GM12878 (cell line): ENCODE measurements around the gene VTA1. TPM values are rescaled to one million over a fixed set of nuclear protein-coding genes. Genes with fewer than 3 reads are reported as not detected.
"Not testable (repeated sequence)": the region's sequence is repeated elsewhere in the genome, so short reads cannot be mapped to it uniquely, and the experiment has no call there.

Experiments used
- ATAC-seq: fragments of 200-7000 bp; cut with Tn5 transposase; 3 replicates; pipeline ENCODE4 v1.9.1; 2020; ENCODE audit warnings: mild to moderate bottlenecking, moderate library complexity
- BruUV-seq: library from RNA; stranded (reverse); fragments of 400-500 nt; replicated peaks from 2 replicates; lab custom pipeline; 2021; lab: Mats Ljungman, UMichigan
- CTCF ChIA-PET: fragments of 300-600 bp; sonication (Branson Sonifier 250); formaldehyde crosslinking; extraction: SDS; loops from one replicate; lab custom pipeline; 2021; ENCODE audit warnings: inconsistent platforms; lab: Yijun Ruan, JAX
- POLR2A ChIA-PET: fragments of 350-600 bp; formaldehyde crosslinking; extraction: SDS; loops from one replicate; lab custom pipeline; 2021; ENCODE audit warnings: inconsistent platforms; lab: Charles Lee
- RAD21 ChIA-PET: fragments of 300-600 bp; sonication (Branson Sonifier 250); formaldehyde crosslinking; loops from one replicate; lab custom pipeline; 2023; ENCODE audit warnings: antibody characterized with exemption; ENCODE audit not compliant: unreplicated experiment; lab: Charles Lee
- SMC1A ChIA-PET: fragments of 300-600 bp; sonication (Branson Sonifier 250); formaldehyde crosslinking; loops from one replicate; lab custom pipeline; 2023; ENCODE audit not compliant: unreplicated experiment, uncharacterized antibody; lab: Charles Lee
- DNase-seq: peaks from one replicate; pipeline ENCODE4 v3.0.0-alpha.2; 2011; ENCODE audit warnings: low read depth, low spot score
- FAIRE-seq: peaks from 3 replicates; lab custom pipeline; 2011; peaks lifted over from hg19 to GRCh38; lab: Jason Lieb, UNC
- H2AFZ ChIP-seq: 2 replicates; pipeline ENCODE4 v1.6.0; 2011; ENCODE audit warnings: low read depth, low read length, control low read depth; ENCODE audit not compliant: control insufficient read depth
- H3K27ac ChIP-seq: 2 replicates; pipeline ENCODE4 v1.5.1; 2011; ENCODE audit warnings: control low read depth; ENCODE audit not compliant: control insufficient read depth, insufficient read depth
- H3K27me3 ChIP-seq, 2 experiments: replicated peaks in 1 of 2; 2 replicates each; pipeline versions ENCODE4 v1.6.0 to v1.6.1; 2011; ENCODE audit warnings: low read length in 1 of 2; ENCODE audit not compliant: control insufficient read depth in 2 of 2, insufficient read depth in 2 of 2
- H3K36me3 ChIP-seq, 2 experiments: 2 replicates each; pipeline ENCODE4 v1.5.1; 2011; ENCODE audit warnings: low read length in 1 of 2; ENCODE audit not compliant: control insufficient read depth in 2 of 2, insufficient read depth in 2 of 2
- H3K4me1 ChIP-seq: 2 replicates; pipeline ENCODE4 v1.6.1; 2011; ENCODE audit warnings: mild to moderate bottlenecking, low read length, moderate library complexity, mixed read lengths; ENCODE audit not compliant: control insufficient read depth, insufficient read depth
- H3K4me2 ChIP-seq: 2 replicates; pipeline ENCODE4 v1.6.0; 2011; ENCODE audit warnings: control low read depth; ENCODE audit not compliant: control insufficient read depth, insufficient read depth
- H3K4me3 ChIP-seq: fragments of 200-600 bp; sonication (generic); 2 replicates; pipeline ENCODE4 v1.5.1; 2016
- H3K79me2 ChIP-seq: 2 replicates; pipeline ENCODE4 v1.6.0; 2011; ENCODE audit warnings: low read length; ENCODE audit not compliant: control insufficient read depth, insufficient read depth
- H3K9ac ChIP-seq: 2 replicates; pipeline ENCODE4 v1.8.0; 2011; ENCODE audit warnings: low read length, control low read depth, mixed read lengths; ENCODE audit not compliant: control insufficient read depth, insufficient read depth
- H3K9me3 ChIP-seq: replicated peaks from 3 replicates; pipeline ENCODE4 v1.5.1; 2011; ENCODE audit warnings: mild to moderate bottlenecking, low read length; ENCODE audit not compliant: control insufficient read depth, insufficient read depth
- H4K20me1 ChIP-seq: 2 replicates; pipeline ENCODE4 v1.6.0; 2011; ENCODE audit not compliant: control insufficient read depth, insufficient read depth
- RAD21 ChIP-seq: IDR thresholded peaks from 2 replicates; pipeline ENCODE4 v1.6.1; 2011; ENCODE audit warnings: mild to moderate bottlenecking, low read depth, low read length, moderate library complexity; ENCODE audit not compliant: insufficient read depth
- SMC3 ChIP-seq: IDR thresholded peaks from 2 replicates; pipeline ENCODE4 v1.6.1; 2011; ENCODE audit warnings: low read length, improper control_type of control experiment, borderline replicate concordance
- SREBF2 ChIP-seq: IDR thresholded peaks from 2 replicates; pipeline ENCODE4 v1.6.1; 2012; ENCODE audit warnings: mild to moderate bottlenecking, low read length
- WGBS: methylation state at CpG from one replicate; pipeline ENCODE4 v1.1.6; 2016; ENCODE audit warnings: low lambda C conversion rate; ENCODE audit not compliant: insufficient replicate concordance, insufficient coverage; ENCODE audit errors: missing lambda C conversion rate; 5-methylcytosine and 5-hydroxymethylcytosine counted together
- in situ Hi-C: fragments of 300-500 bp; cut with MboI; formaldehyde crosslinking; loops from 9 replicates; pipeline ENCODE4 v1.14.3; 2018; ENCODE audit warnings: mixed read lengths
- intact Hi-C: fragments of 100-400 bp; cut with micrococcal nuclease; formaldehyde crosslinking; loops from one replicate; pipeline ENCODE4 v1.14.2; 2022; ENCODE audit not compliant: unreplicated experiment
- polyA plus RNA-seq, 11 experiments: library from polyadenylated mRNA; depleted of rRNA in 4 of 11; unstranded in 6 of 11; stranded (reverse) in 5 of 11; fragments of >200 nt; fragmentation: Nextera tagmentation in 4 of 11; fragmentation: Illumina TruSeq in 1 of 11; extraction: Ambion mirVana in 4 of 11; extraction: Trizol in 1 of 11; gene quantifications; 1 replicate in 1 of 11; 2 replicates in 10 of 11; pipeline versions ENCODE4 v1.2.1 to v1.2.3, GENCODE V29; 2011 to 2016; ENCODE audit warnings: inconsistent platforms in 2 of 11, missing spikeins in 2 of 11, low read depth in 1 of 11
- total RNA-seq, 4 experiments: library from RNA; depleted of rRNA in 3 of 4; stranded (reverse); fragments of >200 nt in 3 of 4; fragmentation: Illumina TruSeq in 1 of 4; extraction: Trizol in 1 of 4; gene quantifications; 2 replicates each; pipeline versions ENCODE4 v1.2.1 to v1.2.3, GENCODE V29; 2013 to 2021
- TF ChIP-seq, protein P1 (sequence below), 3 experiments: IDR thresholded peaks in 2 of 3; conservative IDR thresholded peaks in 1 of 3; 2 replicates each; pipeline ENCODE4 v1.5.1; 2011; ENCODE audit warnings: low read depth in 3 of 3, low read length in 3 of 3, mild to moderate bottlenecking in 3 of 3, control low read depth in 2 of 3, moderate library complexity in 2 of 3, inconsistent platforms in 1 of 3, mixed read lengths in 1 of 3; ENCODE audit not compliant: control insufficient read depth in 2 of 3, insufficient read depth in 1 of 3; ENCODE audit errors: extremely low read depth in 1 of 3

Gene VTA1
- total and polyA plus RNA-seq, 10 of the 15 experiments (the other 5 are each of a cell fraction or from before 2014, with no cell fraction given), result 48.3 to 126 (median 90.7) TPM

DNA sequence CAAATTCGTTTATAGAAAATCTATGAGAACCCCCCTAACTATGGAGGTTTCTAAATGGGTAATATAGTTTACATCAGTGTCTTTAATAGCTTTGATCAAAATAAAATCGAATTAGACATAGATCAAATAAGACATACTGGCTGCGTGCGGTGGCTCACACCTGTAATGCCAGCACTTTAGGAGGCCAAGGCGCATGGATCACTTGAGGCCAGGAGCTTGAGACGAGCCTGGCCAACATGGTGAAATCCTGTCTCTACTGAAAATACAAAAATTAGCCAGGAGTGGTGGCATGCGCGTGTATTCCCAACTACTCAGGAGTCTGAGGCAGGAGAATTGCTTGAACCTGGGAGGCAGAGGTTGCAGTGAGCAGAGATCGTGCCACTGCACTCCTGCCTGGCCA lies 36.2 kb upstream of the VTA1 start:
- DNase-seq, H3K4me2 ChIP-seq, H3K4me3 ChIP-seq, intact Hi-C loops, SMC1A ChIA-PET, H3K4me1 ChIP-seq, H3K9ac ChIP-seq, H3K27me3 ChIP-seq, H3K79me2 ChIP-seq, FAIRE-seq, H3K36me3 ChIP-seq, ATAC-seq, H2AFZ ChIP-seq, H3K27ac ChIP-seq, POLR2A ChIA-PET, H3K9me3 ChIP-seq, H4K20me1 ChIP-seq, BruUV-seq: not testable (repeated sequence)
- 59% methylated on average over 9 of the region's 9 CpGs for WGBS
- in situ Hi-C loops, result loop anchor here (10.0 kb wide), 1 partner anchor 436 kb away; no protein-coding TSS in a partner anchor
- CTCF ChIA-PET, result interaction anchor here (0.9 to 4.8 kb wide), 2 partner anchors 10 to 120 kb away, joined by 3 to 40 read pairs; no protein-coding TSS in a partner anchor
- RAD21 ChIA-PET, result interaction anchor here (0.9 to 1.7 kb wide), 2 partner anchors 121 to 435 kb away, joined by 3 to 6 read pairs; no protein-coding TSS in a partner anchor

- ChIA-PET SMC1A (interaction anchor here (0.9 to 2.4 kb wide), 3 partner anchors 9 to 428 kb away, joined by 3 to 17 read pairs (median 5); no protein-coding TSS in a partner anchor), CTCF (interaction anchor here (0.6 to 4.8 kb wide), 13 partner anchors 8 to 284 kb away, joined by 3 to 40 read pairs (median 4); no protein-coding TSS in a partner anchor)
- Histone ChIP-seq H3K4me2 (no peak overlapping the region), H3K9ac (no peak overlapping the region), H3K9me3 (no peaks in the 10 kb centered on the region), H3K4me3 (no peak overlapping the region), H3K27me3 (no peaks in the 10 kb centered on the region), H3K4me1 (no peaks in the 10 kb centered on the region)
- DNase-seq, result peak; percentile 4
- TF ChIP-seq SREBF2 (no peak), SMC3 (peak; percentile 57), RAD21 (peak; percentile 86)
- TF ChIP-seq, protein P1, sequence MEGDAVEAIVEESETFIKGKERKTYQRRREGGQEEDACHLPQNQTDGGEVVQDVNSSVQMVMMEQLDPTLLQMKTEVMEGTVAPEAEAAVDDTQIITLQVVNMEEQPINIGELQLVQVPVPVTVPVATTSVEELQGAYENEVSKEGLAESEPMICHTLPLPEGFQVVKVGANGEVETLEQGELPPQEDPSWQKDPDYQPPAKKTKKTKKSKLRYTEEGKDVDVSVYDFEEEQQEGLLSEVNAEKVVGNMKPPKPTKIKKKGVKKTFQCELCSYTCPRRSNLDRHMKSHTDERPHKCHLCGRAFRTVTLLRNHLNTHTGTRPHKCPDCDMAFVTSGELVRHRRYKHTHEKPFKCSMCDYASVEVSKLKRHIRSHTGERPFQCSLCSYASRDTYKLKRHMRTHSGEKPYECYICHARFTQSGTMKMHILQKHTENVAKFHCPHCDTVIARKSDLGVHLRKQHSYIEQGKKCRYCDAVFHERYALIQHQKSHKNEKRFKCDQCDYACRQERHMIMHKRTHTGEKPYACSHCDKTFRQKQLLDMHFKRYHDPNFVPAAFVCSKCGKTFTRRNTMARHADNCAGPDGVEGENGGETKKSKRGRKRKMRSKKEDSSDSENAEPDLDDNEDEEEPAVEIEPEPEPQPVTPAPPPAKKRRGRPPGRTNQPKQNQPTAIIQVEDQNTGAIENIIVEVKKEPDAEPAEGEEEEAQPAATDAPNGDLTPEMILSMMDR (IDR thresholded peaks at IDR 0.05 in 2 of 3, conservative IDR thresholded peaks at IDR 0.05 in 1 of 3; ENCODE audit: control insufficient read depth in 2 of 3, extremely low read depth in 1 of 3, insufficient read depth in 1 of 3, low read depth in 3 of 3, low read length in 3 of 3), result peak; percentile 73 to 85 (median 75)
- TF ChIP-seq, all 136 proteins: peak for 3
- ChIA-PET POLR2A (interaction anchor here (0.6 kb wide), 1 partner anchor 1271 kb away, joined by 3 read pairs; no protein-coding TSS in a partner anchor), RAD21 (interaction anchor here (0.9 to 2.4 kb wide), 4 partner anchors 95 to 437 kb away, joined by 3 to 11 read pairs (median 4); no protein-coding TSS in a partner anchor)
- no peak overlapping the region for H3K27ac ChIP-seq
- in situ Hi-C loops, result loop anchor here (10.0 kb wide), 1 partner anchor 438 kb away; no protein-coding TSS in a partner anchor
- H3K79me2 ChIP-seq, result no peaks in the 10 kb centered on the region
- 0% methylated on average over 4 of the region's 4 CpGs for WGBS
- FAIRE-seq, result peak; percentile 95
- no peaks in the 10 kb centered on the region for H3K36me3 ChIP-seq
- intact Hi-C loops, result loop anchor here (1.0 to 2.0 kb wide), 2 partner anchors 123 to 436 kb away; no protein-coding TSS in a partner anchor
- no peaks in the 10 kb centered on the region for H4K20me1 ChIP-seq
- peak; percentile 61 for ATAC-seq
- BruUV-seq, result no TSS peak
- H2AFZ ChIP-seq, result no peak overlapping the region
These were observed 34.5 kb upstream of the VTA1 start for GRCh38 chr6:142112451-142113061.
